TTC549 (cell line): ENCODE measurements around the gene HMGCS2.

Source experiments
- FAIRE-seq: peaks from 2 replicates; lab custom pipeline; 2012; peaks lifted over from hg19 to GRCh38; lab: Jason Lieb, UNC

The HMGCS2 gene

DNA sequence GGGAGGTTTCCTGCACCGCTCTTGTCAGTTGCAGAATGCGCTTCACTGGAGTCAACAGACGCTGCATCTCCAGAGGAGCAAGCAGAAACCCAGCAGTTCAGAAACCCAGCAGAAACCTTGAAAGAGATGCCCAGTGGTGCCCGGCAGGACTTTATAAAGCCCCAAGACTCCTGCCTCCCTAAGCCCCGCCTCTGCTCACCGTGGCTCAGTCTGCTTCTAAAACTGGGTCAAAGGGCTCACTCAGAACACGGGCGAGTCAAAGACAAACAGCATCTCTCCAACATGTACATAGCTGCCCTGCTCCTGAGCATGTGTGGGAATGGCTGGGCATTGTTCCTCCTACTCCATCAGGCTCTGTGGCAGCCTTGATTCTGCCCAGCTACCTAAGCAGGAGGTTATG, at the start of gene HMGCS2:
HMGCS2 (minus strand) TSS at position 128 of the 400 bp plus-strand sequence; CDS start at position 67, 61 bp downstream.
- FAIRE-seq: no peak

DNA sequence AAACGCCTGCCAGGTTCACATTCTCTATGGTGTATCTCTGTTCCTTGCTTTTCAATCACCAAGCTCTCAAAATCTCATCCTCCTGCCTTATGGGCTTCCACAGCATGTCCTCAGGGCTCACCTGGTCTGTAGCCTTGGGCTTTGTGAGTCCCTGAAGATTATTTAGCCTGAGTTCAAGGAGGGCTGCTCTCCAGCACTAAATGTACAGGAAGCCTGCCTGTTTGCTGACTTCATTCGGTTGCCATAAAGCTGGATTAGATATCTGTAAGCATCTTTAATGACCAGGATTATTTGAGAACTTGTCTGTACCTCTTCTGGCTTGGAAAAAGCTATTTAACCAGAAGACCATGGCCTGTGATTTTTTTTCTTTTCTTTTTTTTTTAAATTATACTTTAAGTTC, 49.5 kb upstream of the HMGCS2 start:
- FAIRE-seq: no peak

DNA sequence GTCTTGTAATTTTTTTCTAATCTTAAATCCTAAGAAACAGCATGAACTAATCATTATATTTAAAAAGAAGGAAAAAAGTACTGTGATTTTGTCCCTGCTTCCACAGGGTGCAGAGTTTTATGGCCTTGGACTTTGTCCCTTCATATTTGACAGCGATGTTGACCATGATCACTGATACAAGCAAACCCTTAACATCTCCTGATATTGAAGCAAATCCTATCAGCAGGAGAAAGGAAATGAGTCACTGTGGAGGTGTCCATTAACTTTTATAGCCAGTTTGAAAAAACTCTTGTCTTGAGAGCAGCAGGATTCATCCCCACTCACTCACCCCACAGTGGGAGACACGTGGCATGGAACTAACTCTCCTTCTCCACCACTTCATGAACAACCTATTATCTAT, 47.7 kb upstream of the HMGCS2 start:
- FAIRE-seq: no peak

DNA sequence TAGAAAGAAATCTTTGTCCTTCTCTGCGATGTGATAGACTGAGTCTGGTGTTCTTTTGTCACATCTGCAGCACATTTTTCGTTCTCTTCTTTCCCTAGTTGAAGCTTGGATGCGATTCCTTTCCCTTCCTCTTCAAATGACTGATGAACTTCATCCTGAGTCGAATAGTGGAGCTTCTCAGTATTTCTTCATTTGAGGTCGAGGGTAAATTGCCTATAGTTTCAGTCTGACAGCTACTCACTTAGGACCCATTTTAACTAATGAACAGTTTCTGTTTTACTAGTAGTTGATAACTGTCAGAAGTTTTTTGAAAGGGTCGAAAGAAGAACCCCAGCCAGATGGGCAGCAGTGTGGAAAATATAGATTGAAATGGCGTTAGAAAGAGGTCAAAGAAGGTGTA, 47.2 kb upstream of the HMGCS2 start:
- FAIRE-seq: no peak

DNA sequence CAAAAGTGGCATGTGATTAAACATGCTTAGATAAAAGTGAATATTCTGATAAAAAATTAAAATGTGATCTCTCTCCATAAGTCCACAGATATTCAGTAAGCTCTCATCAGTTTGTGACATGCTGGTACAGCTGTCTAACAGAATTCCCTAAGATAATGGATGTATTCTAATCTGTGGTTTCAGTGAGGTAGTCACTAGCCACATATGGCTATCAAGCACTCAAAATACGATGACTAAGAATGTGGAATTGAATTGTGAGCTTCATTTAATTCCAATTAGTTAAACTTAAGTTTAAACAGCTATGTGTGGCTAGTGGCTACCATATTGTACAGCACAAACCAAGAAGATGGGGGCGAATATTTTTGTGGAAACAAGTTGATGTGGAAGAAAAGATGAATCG, 46.7 kb upstream of the HMGCS2 start:
- FAIRE-seq: no peak

DNA sequence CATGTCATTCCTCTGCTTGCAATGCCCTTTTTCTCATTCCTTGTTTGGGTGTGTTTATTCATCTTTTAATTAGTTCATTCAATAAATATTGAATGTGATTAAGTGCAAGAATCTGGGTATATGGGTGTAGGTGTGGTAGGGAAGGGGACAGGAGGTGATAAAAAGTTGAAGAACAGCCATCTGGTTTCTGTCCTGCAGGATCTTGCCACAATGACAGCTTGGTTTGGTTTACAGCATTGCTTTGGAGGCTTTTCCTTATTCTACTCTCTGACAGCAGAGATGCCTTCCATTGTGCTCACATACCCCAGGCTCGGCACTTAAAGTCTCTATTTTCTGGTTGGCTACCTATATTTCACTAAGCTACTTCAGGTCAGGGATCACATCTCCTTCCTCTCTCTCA, 45.6 kb upstream of the HMGCS2 start:
- FAIRE-seq: no peak

DNA sequence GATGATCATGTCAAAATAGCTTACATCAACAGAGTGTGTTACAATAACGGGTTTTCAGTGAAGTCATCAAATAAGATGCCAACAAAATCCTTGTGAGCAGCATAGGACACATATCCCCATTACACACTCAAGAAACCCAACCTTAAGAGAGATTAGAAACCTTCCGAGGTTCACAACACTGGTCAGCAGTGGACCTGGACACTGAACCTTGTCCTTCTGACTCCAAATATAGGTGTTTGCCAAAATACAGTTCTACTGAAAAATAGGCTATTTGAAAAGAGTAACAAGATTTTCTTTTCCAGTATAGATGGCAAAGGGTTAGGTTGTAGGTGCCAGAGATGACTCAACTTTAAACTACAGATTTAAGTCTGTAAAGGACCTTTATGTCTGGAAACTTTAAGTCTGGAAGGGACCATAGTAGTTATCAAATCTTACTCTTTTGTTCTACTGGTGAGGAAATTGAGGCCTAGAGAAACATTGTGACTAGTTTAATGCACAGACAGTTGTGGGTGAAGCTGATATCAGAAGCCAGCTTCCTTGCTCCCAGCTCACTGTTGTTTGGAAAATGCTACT, 43.4 kb upstream of the HMGCS2 start:
- no peak for FAIRE-seq

DNA sequence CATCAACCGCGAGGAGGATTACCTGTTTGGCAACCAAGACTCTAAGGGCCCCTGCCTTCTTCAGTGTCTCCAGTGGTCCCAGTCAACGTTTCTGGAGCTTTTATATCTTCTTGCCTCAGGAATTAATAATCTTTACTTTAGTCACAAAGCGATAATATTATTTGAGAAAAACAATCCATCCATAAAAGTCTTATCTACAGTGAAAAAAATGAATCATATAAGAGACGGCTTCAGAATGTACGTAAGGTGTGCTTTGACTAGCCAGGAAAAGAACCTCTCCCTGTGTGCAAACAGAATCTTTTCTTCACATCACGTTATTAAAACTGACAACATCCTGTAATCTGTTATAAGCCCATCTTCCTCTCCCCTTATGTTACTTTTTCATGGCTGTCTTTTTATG, 42.7 kb upstream of the HMGCS2 start, which contains the start of gene REG4:
REG4 (minus strand) TSS at position 74 of the 400 bp plus-strand sequence. CDS start 2,691 bp downstream, outside the sequence.
- no peak for FAIRE-seq

DNA sequence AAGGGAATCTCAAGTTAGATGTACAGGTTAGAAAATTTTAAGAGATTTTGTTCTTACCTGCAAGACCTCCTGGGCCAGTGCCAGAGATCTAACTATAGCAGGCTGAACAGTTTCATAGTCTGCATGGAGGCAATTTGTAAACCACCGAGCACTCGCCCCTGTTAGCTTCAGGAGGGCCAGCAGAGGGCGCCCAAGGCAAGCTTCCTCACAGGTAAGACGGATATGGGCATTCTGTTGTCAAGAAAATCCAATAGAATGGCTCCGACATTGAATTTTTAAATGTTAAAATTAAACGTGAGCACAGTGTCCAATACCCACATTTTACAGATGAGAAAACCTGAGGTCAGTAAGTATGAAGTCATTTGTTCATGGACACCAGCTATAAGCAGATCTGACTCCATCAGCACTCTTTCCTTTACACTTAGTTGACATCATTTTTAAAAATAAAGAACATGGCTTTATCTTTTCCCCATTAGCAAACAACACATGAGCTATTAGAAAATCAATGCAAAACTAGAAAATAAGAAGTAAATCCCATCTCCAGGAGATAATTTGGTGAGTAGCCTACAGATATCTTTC, 40.4 kb upstream of the HMGCS2 start:
- FAIRE-seq: no peak

DNA sequence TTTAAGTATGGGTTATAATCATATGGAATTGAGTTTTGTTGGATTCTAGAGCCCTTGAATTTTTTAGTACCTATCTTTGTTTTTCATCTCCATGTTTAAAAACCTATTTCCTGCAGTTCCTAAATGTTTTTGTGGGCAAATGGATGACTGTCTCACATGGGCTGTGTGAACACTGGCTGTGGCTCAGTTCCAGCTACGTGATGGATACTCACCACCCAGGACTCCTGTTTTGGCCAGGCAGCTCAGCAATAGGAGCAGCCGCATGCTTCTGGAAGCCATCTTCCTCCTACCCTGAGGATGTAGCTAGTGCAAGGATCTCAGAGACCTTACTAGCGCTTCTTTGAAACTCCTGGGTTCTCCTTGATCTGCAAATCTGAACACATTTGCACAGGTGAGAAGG, 39.8 kb upstream of the HMGCS2 start:
- no peak for FAIRE-seq

DNA sequence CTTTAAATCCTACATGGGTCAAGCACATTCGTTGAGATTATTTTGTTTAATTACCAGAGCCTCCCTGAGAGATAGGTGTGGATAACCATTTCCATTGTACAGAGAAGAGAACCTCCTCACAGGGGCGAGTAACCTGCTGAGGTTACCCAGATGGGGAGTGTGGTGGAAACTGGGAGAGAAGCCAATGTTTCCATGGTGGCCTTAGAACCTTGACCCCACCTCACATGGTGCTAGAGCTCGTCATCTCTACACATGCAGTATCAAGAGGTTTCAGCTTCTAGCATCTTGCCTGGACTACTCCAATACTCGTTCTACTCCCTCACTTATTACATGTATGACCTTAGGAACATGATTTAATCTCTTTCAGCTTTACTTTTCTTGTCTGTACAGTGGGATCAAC, 37.8 kb upstream of the HMGCS2 start:
- no peak for FAIRE-seq

DNA sequence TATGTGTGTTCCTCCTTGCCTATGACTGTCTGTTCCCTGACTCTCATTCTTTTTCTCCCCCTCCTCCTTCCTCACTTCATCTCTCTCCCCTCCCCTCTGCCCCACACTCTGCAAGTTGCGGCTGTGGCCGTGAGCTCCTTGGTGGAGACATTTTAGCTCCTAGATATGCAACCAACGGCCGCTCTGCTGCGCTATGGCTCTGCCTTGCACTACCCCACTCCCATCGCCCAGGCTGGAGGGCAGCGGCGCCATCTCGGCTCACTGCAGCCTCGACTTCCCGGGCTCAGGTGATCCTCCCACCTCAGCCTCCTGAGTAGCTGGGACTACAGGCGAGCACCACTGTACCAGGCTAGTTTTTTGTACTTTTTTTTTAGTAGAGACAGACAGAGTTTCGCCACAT, 37.0 kb upstream of the HMGCS2 start:
- FAIRE-seq: no peak

DNA sequence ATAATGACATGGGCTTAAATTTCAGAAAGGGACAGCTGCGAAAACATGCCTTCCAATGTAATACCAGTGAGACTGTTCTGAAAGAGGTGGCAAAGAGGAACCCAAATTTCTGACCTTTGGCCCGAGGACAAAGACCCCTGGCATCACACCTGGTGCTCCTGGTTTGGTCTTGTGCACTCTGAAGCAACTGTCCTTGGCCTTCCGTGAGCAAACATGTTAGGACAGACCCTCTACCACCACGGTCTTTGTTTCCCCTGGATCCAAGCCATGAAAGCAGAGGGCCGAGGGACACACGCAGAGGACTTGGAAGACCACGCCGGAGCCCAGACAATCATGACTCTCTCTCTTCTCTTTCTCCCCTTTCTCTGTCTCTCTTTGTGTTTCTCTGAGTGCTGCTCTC, 36.5 kb upstream of the HMGCS2 start:
- no peak for FAIRE-seq

DNA sequence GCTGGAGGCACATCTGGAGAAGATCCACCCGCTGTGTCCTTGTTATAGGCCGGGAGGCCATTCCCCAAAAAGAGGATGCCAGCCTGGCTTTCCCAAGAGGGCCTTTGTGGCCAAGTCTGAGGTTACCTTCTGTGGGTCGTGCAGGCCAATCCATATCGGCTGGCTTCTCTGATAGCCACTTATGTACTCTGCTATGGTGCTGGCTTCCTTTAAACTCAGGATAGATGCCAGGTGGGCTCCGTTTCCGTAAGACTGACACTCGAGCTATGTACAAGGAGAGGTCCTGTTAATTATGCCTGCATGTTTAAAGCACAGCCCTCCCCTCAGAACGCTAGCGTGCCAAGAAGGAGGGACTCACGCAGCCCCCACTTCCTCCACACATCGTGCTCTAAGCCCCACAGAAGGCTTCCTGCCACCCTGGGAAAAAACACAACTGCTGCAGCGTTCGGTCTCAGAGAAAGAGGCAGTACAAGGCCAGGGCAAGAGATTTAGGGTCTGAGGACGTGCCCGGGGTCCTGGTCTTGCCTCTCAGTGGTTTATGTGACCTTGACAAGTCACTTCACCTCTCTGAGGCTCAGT, 31.0 kb upstream of the HMGCS2 start:
- FAIRE-seq: no peak

DNA sequence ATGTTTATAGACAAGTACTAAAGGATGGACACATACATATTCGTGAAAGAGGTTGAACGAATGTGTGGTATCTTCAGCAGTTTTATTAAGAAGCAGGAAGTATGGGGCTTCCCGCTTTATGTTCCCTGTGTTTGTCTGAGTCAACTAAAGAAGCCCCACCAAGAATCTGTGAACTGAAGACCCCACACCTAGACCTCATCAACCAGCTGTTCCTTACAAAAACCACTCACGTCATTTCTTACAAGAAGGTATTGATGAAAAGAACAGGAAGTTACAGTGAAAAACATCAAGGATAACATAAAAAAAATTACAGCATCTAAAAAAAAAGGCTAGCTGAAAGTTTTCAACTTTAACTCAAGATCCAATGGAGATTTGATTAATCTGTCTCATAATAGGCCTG, 30.3 kb upstream of the HMGCS2 start:
- FAIRE-seq: no peak

DNA sequence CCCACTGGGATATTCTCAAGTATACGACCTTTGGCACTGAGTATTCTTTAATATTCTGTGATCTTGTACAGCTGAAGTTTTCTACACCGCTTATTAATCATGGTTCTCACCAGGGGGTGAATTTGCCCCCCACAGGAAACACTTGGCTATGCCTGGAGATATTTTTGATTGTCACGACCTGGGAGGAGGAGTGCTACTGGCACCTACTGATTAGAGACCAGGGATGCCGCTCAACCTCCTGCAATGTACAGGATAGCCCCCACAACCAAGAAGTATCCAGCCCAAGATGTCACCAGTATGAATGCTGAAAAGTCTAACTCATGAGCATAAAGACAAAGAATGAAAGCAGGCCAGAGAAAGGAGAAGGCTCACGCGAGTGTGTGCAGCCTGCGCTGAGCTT, 28.9 kb upstream of the HMGCS2 start:
- FAIRE-seq: no peak

DNA sequence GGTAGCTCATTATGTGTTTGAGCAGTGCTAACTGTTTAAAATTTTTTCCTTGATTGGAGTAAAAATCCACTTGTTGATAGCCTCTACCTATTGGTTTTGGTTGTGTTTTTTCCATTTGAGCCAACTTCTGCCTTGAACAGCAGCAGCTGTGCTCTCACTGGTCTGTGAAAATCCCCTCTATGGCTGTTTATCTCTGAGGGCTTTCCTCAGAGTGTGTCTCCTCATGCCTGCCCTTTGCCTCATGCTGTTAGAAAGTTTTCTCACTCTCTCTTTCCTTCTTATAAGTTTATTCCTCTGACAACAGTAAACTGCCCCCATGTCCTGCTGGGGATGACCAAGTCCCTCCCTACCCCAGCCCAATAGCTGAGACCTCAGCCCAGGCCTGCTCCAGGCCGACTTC, 28.5 kb upstream of the HMGCS2 start:
- no peak for FAIRE-seq

DNA sequence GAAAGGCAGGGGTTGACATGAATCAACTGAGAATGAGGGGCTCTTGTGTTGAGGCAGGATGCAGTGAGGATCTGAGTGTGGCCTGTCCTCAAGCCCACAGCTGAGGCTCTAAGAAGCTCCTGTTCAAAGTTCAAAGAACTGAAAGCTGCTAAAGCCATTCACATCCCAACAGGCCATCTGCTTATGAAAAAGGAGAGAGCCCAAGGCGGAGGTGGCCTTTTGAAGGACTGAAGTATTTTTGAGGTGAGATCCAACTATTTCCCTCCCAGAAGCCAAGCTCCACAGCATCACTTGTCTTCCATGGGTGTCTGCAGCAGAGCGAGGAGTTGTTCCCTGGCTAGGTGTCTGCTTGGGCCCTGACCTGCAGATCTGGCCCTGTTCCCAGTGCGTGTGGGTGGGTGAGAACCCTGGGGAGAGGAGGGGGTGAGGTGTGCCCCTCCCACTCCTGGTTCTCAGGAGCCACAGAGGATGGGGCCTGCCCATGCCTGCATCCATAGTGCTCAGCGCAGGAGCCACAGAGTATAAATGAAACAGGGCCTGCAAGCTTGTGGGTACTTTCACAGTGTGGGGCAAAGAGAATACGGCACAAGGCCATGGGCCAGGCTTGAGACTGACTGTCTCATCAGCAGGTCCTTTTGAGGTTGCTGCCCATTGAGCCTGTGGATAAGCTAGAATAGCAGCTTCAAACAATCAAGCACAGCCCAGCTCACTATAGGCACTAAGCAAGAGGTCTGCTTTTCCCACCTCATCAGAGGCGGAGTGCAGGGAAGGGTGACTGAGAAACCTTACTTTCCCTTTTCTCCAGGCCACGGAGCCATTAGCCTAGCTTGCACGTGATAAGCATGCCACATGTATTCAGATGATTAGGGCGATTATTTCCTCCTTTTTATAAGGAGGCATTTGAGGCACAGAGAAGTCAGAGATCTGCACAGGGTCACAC, 26.8 kb upstream of the HMGCS2 start:
- FAIRE-seq: no peak

DNA sequence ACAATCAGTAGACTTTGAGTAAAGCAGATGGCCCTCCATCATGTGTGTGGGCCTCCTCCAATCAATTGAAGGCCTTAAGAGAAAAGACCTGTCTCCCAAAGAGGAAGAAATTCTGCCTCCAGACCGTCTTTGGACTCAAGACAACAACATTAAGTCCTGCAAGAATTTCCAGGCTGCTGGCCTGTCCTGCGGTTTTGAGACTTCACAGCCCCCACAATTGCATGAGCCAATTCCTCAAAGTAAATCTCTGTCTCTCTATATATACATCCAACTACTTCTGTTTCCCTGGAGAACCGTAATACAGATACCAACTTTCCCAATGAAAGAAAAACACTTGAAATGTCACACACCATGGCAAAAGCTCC, 26.2 kb upstream of the HMGCS2 start:
- no peak for FAIRE-seq

DNA sequence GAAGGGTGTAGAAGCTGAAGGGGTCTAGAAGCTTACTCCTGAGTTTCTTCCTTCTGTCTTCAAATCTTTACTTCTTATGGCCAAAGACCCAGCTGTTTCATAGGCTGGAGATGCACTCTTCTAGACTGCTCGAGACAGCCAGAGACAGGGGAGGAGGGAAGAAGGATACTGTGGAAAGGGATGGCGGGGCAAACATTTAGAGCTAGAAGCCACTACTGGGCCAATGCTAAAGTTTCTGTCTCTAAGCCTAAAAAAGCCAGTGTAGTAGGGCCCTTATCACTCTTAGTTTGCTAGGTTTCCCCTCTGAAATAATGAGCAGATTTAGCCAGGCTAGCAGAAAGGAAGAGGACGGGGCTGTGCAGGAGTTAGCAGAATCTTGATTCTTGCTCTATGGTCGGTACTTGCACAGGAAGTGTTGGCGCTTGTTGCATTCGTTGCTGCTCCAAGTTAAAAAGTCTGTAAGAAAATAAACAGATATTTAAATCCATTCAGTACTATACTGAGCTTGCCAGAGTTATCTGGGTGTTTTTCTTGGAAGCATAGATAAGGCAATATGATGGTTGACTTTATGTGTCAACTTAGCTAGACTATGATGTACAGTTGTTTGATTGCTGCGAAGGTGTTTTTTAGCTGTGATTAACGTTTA, 25.6 kb upstream of the HMGCS2 start:
- FAIRE-seq: no peak

DNA sequence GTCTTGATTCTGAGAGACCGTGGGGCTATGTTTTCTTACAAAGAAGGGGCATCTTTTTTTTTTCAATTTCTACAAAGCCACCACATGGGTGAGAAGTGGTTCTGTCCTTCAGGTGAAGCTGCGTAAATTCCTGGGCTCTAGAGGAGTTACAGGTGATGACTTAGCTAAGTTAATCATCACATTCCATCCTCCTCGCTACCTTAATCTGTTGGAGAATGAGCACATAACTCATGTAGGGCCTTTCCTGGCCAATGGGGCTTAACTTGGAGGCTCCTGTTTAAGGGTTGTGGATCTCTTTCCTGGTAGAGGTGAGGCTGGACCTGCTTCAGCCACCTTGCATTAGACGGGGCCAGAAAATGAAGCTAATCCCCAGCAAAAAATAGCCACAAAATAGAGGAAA, 22.7 kb upstream of the HMGCS2 start:
- FAIRE-seq: no peak

DNA sequence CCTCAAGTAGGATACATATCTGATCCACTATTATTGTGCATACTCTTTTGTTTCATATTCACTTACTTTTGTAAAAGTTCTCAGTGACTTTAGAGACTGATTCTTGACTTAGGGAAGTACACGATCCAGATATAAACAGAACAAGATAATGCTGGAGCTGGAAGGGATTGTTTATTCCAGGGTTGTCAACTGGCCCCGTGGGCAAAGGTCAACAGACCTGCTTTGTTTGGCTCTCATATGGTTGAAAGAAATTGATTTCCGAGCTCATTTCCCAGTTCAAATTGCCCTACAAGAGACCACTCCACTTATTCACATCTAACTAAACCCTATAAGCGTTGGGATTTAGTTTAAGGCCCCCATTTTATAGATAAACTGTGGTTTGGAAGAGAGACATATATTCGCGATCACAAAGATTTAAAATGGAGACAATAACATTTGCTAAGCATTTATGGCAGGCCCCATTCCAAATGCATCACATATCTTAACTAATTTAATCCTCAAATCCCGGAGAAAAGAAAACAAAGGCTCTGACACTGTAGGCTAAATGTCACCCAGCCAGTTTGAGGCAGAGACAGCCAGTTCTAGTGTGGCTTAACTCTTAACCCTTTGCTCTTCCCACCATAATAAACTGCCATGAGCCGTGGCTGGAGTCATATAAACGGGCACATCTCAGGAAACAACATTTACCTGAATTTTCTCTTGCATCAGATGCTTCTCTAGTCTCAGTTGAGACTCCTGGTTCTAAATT, 21.9 kb upstream of the HMGCS2 start:
- no peak for FAIRE-seq
